HG02678 (cell line): ENCODE results near the gene CENPF.
"Not testable (repeated sequence)": the region's sequence is repeated elsewhere in the genome, so short reads cannot be mapped to it uniquely, and the experiment has no call there.

ENCODE experiments used
- ATAC-seq: cut with Tn5 transposase; IDR thresholded peaks from one replicate; pipeline ENCODE4 v1.9.1; 2021; ENCODE audit warnings: mild to moderate bottlenecking, moderate library complexity; ENCODE audit not compliant: unreplicated experiment

CENPF gene

DNA sequence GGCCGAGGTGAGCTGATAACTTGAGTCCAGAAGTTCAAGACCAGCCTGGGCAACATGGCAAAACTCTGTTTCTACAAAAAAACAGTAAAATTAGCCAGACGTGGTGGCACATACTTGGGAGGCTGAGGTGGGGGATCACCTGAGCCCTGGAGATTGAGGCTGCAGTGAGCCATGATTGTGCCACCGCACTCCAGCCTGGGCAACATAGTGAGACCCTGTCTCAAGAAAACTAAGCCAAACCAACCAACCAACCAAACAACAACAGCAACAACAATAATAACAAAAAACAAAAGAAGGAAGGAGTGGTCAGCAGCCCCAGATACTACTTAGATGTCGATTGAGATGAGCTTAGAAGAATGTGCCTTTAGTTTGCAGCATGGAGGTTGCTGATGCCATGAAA is 47.7 kb downstream of the CENPF start:
- ATAC-seq, result no peak

DNA sequence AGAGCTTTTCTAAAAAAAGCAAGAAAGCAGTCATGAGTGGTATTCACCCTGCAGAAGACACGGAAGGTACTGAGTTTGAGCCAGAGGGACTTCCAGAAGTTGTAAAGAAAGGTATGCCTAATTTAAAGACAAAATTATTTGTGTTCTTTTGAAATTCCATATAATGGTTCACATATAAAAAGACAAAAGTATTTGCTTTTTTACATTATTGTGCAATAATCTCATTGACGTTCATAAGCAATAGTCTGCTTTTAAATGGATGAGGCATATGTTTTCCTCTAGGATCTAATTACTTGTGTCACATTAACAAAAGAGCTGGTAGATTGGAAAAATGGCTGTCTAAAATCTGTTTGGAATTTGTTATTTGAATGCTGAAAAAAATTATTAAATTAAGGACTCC is 54.3 kb downstream of the CENPF start:
- ATAC-seq, result no peak

DNA sequence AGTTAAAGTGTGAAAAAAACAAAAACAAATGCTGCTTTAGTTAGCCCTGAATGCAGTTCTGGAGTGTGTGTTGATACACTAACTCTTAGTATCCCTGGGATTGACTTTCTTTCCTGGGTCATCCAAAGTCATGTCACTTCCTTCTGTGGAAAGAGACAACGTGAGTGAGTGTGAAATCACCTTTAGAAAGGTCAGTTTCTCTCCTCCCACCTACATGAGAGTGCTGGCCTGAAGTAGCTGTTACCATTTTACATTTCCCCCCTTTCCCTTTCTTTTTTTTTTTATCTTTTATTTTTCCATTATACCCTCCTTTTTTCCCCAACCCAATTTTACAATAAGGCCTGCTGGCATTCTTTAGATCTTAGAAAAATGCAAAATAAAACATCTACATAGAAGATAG is 55.2 kb downstream of the CENPF start:
- no peak for ATAC-seq

DNA sequence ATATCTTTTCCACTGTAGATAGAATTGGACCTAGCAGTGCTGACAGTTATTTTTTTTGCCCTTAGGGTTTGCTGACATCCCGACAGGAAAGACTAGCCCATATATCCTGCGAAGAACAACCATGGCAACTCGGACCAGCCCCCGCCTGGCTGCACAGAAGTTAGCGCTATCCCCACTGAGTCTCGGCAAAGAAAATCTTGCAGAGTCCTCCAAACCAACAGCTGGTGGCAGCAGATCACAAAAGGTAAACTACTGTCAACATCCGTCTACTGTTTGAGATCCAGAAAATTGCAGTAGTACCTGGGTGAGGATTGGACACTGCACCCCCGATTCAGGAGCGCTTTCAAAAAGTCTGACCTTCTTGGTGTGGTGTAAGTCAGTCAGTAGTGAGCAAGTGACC is 55.8 kb downstream of the CENPF start:
- ATAC-seq, result no peak

DNA sequence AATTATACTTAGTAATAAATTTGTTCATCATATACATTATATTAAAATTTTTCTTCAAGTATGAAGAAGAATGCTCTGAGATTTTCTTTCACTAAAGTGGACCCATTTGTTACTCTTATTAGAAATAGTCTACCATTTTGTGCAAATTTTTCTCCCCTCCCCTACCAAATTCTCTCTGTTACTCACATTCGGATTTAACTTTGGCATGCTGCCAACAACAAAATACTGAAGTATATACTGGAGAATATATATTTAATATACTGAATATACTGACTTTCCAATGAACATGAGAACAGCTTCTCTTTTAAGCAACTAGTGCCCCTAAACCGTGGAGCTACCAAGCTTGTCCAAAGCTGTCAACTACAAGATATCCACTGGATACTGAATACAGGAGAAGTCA is 57.2 kb downstream of the CENPF start:
- ATAC-seq, result no peak

DNA sequence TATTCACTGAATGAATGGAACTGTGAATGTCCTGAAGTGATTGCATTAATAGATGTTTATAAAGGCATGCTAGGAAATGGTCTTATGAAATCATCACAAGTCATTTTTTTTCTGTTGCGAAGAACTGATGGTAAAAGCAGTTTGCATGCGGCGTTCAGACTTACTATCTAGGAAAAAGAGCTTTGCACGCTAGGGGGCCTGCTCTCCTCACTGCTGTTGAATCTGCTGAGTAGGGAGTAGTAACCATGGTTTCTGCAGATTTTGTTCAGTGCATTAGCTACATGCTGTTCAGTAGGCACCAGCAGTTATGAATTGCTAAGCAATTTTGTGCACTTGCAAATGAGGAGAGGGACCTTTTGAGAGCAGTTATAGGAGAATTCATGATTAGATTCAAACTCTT is 57.9 kb downstream of the CENPF start:
- ATAC-seq, result no peak

DNA sequence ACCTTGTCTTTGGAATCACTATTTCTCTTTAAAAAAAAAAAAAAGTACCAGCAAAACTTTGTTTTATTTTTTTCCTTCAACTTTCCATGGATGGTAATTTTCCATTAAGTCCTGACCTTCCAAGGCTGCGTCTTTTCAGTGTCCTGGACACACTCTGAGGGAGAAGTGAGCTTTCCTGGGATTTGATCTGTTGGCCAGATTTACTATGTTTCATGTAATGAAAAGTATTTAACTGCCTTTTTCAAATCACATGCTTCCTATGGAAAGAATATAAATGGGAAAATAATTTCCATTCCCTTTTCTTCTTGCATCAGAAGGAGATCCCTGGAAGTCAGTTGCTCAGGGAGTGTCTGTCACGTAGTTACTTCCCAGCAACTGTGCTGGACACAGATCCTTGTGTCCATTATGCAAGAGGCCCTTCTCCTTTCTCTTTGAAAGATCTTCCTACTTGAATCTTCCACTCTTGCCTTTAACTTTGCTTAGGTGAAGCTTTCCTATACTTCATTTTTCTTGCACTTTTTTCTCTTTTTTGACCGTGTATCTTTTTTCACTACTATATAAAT is 59.3 kb downstream of the CENPF start:
- no peak for ATAC-seq

DNA sequence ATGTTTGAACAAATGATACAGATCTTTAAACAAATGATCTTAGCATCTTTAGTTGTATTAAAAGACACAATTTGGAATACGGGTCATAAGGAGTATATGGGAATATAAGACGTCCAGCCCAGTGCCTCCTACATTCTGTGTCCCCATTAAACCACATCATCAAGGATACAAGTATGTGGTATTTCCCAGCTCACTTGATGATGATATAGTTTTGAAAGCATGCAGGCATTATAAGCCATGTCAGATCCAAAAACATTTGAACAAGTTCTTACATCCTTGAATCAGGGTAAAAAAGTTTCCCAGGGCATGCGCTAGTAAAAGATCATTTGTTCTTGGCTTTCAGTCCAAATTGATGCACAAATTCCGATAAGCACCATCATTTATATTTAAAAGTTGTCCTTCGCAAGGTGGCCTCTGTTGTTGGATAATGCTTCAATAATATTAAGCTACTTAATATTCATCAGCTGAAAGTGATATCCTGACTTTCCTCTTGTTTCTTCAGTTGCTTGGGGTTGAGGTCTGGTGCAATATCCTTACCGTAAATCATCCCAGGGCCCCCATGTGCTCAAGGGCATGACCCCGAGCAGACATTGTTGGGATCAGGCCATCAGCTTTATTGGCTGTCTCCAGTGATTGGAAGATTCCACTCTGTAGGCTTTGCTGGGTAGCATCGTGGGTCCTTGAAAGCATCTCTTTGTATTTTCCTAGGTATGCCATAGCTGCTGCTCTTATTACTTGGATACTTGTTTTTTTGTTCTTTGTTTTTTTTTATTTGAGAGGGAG is 61.8 kb downstream of the CENPF start:
- ATAC-seq, result no peak

DNA sequence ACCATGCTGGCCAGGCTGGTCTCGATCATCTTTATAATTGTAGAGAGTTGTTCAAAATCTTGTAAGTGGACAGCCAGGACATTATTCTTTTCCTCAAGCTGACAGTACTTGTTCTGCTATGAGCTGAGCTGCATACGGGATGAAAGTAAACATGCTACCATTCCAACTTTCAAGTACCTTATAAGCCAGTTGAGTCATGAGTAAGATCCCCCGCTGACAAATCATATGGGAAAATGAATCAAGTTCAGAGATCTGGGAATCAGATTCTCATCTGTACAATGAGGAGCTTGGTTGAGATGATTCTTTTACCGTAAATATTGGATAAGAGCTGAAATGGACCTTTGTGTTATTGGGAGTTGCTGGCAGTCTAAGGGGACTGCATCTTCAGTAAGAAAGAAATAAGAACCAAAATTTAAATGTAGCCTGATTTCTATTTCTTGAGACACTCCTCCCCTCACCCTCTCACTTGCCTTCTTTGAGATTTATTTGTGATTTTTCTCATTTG is 62.7 kb downstream of the CENPF start:
- no peak for ATAC-seq

DNA sequence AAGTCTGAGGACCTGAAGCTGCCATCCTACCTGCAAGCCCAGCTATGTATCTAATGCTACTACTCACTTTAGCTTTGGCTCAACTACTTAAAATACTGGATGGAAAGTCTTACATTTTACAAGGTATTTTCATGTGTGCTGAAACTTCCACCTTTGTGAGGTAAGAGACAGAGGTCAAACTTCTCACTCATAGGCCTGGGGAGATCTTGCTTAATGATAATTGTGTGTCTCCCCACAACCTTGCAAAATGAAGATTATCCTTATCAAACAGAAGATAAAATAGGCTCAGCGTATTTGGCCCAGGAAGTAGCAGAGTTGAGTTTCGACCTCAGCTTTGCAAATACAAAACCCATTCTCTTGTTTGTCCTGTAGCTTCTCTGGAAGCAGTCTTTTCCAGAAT is 63.7 kb downstream of the CENPF start:
- ATAC-seq, result no peak

DNA sequence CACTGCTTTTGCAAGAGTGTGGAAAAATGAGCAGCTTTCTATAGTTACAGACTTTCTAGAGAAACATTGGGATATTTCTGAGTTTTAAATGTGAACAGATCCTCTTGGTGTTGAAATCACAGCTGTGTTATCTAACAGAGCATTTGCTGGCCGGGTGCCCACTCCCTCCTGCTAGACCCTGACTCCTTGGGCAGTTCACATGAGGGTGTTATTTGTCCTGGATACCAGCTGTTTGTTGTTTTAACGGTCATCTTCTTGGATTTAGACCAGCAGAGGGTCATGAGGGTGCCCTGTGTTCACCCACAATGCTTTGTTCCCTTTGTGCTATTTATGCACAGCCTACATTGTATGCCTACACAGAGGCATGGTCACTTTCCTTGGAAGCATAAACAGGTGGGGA is 67.1 kb downstream of the CENPF start:
- ATAC-seq, result no peak

DNA sequence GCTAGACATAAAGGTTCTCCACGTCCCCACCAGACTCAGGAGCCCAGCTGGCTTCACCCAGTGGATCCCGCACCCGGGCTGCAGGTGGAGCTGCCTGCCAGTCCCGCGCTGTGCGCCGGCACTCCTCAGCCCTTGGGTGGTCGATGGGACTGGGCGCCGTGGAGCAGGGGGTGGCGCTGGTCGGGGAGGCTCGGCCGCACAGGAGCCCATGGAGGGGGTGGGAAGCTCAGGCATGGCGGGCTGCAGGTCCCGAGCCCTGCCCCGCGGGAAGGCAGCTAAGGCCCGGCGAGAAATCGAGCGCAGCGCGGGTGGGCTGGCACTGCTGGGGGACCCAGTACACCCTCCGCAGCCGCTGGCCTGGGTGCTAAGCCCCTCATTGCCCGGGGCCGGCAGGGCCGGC is 70.0 kb downstream of the CENPF start:
- ATAC-seq, result not testable (repeated sequence)

DNA sequence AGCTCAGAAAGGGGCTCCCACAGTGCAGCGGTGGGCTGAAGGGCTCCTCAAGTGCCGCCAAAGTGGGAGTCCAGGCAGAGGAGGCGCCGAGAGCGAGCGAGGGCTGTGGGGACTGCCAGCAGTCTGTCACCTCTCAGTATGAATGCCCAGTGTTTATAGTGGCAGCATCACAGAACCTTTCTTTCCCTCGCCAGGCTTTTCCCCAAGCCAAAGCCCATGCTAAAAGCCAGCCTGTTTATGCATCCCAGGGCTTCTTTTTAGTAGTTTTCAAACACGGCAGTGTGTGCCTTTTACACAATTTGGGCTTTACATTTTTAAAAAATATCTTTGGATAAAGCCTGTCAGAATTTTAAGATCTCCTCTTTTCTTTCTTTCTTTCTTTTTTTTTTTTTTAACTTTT is 70.6 kb downstream of the CENPF start:
- ATAC-seq, result no peak

DNA sequence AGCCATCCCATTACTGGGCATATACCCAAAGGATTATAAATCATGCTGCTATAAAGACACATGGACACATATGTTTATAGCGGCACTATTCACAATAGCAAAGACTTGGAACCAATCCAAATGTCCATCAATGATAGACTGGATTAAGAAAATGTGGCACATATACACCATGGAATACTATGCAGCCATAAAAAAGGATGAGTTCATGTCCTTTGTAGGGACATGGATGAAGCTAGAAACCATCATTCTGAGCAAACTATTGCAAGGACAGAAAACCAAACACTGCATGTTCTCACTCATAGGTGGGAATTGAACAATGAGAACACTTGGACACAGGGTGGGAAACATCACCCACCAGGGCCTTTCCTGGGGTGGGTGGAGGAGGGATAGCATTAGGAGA is 72.5 kb downstream of the CENPF start:
- not testable (repeated sequence) for ATAC-seq

DNA sequence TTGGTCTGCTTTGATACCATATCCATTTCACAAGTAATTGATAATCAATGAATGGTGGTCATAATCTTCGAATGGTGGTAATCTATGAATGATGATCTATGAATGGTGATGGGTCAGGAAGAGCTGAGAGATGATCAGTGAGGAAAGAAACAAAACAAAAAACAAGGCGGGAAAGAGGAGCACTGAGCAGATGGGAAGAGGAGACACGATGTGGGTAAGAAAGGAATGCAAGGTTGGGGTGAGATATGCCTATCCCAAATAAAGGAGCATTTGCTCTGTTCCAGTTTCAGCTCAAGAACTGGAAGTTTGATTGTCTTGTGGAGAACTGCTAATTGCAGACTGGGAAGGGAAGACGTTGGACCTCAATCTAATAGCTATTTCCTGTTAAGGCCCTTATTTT is 73.8 kb downstream of the CENPF start:
- ATAC-seq, result no peak

DNA sequence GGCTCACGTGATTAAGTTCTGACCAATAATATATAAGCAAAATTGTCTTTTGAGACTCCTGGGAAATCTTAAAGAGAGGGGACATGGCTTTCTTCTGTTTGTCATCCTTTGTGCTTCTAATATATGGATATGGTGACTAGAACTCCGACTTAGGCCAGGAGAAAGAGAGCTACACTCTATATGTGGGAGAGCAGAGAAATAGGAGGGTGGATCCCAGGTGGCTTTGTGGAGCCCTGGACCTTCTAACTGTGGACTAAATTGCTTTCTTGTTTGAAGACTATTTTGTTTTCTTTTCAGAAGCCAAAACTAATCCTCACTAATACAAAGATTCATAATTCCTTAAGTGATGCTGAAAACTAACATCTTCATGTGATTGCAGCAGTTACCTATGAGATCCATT is 75.0 kb downstream of the CENPF start:
- no peak for ATAC-seq

DNA sequence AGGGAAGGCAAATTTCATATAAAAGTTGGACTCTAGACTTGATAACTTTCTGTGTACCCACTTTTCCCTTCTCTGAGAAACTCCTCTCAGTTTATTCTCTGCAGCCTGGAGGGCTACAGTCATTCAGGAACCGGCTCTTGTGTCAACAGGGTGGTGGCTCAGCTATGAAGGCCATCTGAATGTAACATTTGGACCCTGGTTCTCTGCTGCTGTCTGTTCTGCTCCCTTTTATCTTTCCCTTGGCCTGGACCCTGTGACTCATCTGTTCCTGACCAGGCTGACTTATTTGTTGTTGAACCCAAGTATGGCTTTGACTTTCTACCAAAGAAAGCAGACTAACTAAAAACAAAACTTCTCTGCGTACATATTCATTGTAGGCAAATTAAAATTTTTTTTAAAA is 75.4 kb downstream of the CENPF start:
- ATAC-seq, result no peak

DNA sequence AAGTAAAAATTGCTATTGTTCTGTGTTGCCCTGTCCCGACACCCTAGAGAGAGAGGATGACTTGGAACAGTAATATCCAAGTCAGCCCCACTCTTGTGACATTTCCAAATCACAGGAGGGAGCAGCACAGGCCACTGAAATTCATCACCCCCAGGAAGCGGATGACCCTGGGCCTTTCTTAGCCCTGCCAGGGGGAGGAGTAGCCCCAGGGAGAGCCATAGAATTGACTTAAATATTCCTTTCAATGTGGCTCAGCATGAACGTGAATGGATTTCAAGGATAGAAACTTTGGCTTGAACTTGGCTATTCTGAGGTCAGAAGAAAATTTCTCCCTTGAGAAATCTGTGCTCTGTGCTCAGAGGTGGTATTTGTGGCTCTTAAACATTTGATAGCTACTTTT is 80.6 kb downstream of the CENPF start:
- no peak for ATAC-seq

DNA sequence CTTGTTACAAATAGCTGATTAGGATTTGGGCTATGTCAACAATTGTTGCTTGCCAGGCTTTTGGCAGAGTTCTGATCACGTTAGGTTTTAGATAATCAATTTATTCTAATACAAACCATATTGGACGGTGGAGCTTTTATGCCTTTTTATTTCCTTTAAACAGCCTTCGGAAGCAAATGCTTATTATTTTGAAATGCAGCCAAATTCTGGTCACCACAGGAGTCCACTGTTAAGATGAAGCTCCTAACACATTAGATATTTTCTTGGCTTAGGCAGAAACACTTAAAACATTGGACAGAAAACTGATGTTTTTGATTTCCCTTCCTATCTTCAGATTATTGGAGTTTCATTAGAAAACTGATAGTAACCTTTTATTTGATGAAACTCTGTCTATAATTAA is 82.9 kb downstream of the CENPF start:
- ATAC-seq, result no peak

DNA sequence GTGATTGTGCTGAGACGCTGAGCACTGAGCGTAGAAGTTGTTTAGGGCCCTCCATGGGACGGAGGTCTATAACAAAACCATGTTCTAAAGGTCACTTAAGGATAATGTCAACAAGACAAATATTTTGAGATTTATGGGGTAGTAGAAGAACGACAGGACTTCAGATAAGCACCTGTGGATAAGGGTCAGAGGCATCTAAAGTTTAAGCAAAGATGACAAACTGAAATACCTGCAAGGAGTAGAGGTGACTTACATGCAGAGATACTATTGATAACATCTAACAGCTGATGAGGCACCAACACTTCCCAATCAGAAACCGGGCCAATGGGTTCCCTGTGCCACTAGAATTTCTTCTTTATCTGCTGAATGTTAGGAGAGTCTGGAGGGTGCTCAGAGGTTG is 83.5 kb downstream of the CENPF start:
- no peak for ATAC-seq

DNA sequence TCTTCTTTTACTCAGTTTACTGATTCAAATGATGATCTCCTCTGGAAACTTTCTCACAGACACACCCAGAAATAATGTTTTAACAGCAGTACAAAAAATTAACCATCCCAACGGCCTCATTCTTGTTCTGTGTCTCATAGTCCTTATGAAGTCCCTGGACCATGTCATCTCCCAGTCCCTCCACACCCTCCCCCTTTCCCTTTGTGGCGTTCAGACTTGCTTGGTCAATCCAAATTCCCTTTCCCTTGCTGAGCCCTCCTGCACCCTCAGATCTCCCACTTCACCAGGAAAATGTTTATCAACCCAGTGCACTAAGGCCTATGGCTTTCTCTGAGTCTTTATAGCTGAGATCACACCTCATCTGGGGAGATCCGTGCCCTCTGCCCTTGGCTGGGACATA is 85.9 kb downstream of the CENPF start:
- no peak for ATAC-seq

DNA sequence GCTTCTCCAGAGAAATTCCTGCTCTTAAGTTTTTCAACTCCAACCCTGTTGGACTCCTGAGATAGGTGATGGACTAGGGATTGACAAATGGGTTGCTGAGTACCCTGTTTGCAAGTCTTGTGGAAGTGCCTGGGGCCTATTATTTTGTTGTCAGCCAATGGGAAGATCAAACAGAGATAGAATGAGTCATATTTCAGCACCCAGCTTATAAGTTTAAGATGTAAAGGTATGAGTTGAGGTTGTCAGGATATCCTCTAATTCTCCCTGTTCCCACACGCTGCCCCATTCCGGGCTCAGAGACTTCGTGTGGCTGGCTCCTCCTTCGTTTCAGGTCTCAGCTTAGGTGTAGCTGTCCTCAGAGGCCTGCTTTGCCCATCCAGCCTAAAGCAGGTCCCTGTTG is 91.8 kb downstream of the CENPF start:
- no peak for ATAC-seq

DNA sequence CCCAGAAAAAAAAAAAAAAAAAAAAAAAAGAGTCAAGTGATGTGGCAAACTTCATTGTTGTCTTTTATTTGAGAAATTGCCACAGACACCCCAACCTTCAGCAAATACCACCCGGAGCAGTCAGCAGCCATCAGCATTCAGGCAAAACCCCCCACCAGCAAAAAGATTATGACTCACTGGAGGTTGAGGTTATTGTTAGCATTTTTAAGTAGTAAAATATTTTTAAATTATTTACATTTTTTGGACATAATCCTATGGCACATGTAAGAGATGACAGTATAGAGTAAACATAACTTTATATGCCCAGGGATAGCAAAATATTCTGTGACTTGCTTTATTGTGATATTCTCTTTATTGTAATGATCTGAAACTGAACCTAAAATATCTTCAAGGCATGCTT is 95.6 kb downstream of the CENPF start:
- no peak for ATAC-seq
